GM21576 (cell line): ENCODE results near the gene OST4.
"Not testable (repeated sequence)": the region's sequence is repeated elsewhere in the genome, so short reads cannot be mapped to it uniquely, and the experiment has no call there.

Source experiments
- ATAC-seq: cut with Tn5 transposase; IDR thresholded peaks from one replicate; pipeline ENCODE4 v1.9.1; 2021; ENCODE audit warnings: mild to moderate bottlenecking, moderate library complexity; ENCODE audit not compliant: unreplicated experiment

OST4 gene

GRCh38 chr2:27071277-27071989 is at the start of gene OST4:
Gene OST4 (minus strand): TSS chr2:27071654.
- ATAC-seq, result peak; percentile 81

- not testable (repeated sequence) for ATAC-seq
Measured at GRCh38 chr2:27119330-27119670, 47.8 kb upstream of the OST4 start.

GRCh38 chr2:27118525-27119329 is 47.3 kb upstream of the OST4 start, which contains the start of gene CGREF1:
Gene CGREF1 (minus strand): TSS chr2:27119128. CDS start chr2:27104366, 14,762 bp downstream.
- ATAC-seq, result no peak

- ATAC-seq, result no peak
Measured at GRCh38 chr2:27117995-27118524, 46.6 kb upstream of the OST4 start.

GRCh38 chr2:27115519-27115918 is 44.1 kb upstream of the OST4 start:
- ATAC-seq, result no peak

GRCh38 chr2:27111392-27112078 is 40.1 kb upstream of the OST4 start:
- not testable (repeated sequence) for ATAC-seq

- ATAC-seq, result not testable (repeated sequence)
Measured at GRCh38 chr2:27110603-27111352, 39.3 kb upstream of the OST4 start.

- no peak for ATAC-seq
Measured at GRCh38 chr2:27109083-27109482, 37.6 kb upstream of the OST4 start.

GRCh38 chr2:27108221-27108620 is 36.8 kb upstream of the OST4 start:
- no peak for ATAC-seq

GRCh38 chr2:27105981-27106380 is 34.5 kb upstream of the OST4 start:
- no peak for ATAC-seq

GRCh38 chr2:27102329-27102728 is 30.9 kb upstream of the OST4 start:
- ATAC-seq, result no peak

- ATAC-seq, result no peak
Measured at GRCh38 chr2:27100036-27100435, 28.6 kb upstream of the OST4 start.

- no peak for ATAC-seq
Measured at GRCh38 chr2:27099334-27099955, 28.0 kb upstream of the OST4 start.

- ATAC-seq, result no peak
Measured at GRCh38 chr2:27097341-27097740, 25.9 kb upstream of the OST4 start.

GRCh38 chr2:27096748-27097297 is 25.4 kb upstream of the OST4 start:
- no peak for ATAC-seq

- peak; percentile 50 for ATAC-seq
Measured at GRCh38 chr2:27095745-27096651, 24.5 kb upstream of the OST4 start.

- no peak for ATAC-seq
Measured at GRCh38 chr2:27095427-27095744, 23.9 kb upstream of the OST4 start.

- ATAC-seq, result no peak
Measured at GRCh38 chr2:27094353-27094984, 23.0 kb upstream of the OST4 start.
